Stimulated activated CD8-positive, alpha-beta memory T cell treated with anti-CD3 and anti-CD28 coated beads, Interleukin-7, amount 100 ng/mL, for 4 hours (primary cell): Measurements from ENCODE around the gene SPATS1.
"Not testable (repeated sequence)": the region's sequence is repeated elsewhere in the genome, so short reads cannot be mapped to it uniquely, and the experiment has no call there.

ENCODE experiments used
- DNase-seq, 2 donors: peaks; one replicate each; pipeline ENCODE4 v3.0.0-alpha.2; 2020; ENCODE audit warnings: low read depth in 2 of 2

Gene SPATS1

GRCh38 chr6:44311304-44311703 lies 31.1 kb upstream of the SPATS1 start:
- no peak for DNase-seq

GRCh38 chr6:44311767-44312166 lies 30.7 kb upstream of the SPATS1 start:
- no peak for DNase-seq

- DNase-seq, result peak; percentile 82 to 85
Observed at GRCh38 chr6:44312901-44313788, 29.3 kb upstream of the SPATS1 start, which contains the start of gene AARS2. TSS of gene AARS2 (minus strand) at chr6:44313347. CDS start at chr6:44313323, 24 bp downstream.

GRCh38 chr6:44314657-44315056 lies 27.8 kb upstream of the SPATS1 start:
- not testable (repeated sequence) for DNase-seq

GRCh38 chr6:44315516-44315915 lies 26.9 kb upstream of the SPATS1 start:
- DNase-seq, result no peak

- no peak for DNase-seq
Observed at GRCh38 chr6:44315951-44316350, 26.5 kb upstream of the SPATS1 start.

- DNase-seq, result no peak
Observed at GRCh38 chr6:44316481-44316880, 26.0 kb upstream of the SPATS1 start.

GRCh38 chr6:44317136-44317631 lies 25.3 kb upstream of the SPATS1 start:
- DNase-seq, result not testable (repeated sequence)

- no peak for DNase-seq
Observed at GRCh38 chr6:44321210-44321609, 21.2 kb upstream of the SPATS1 start.

GRCh38 chr6:44327096-44327495 lies 15.4 kb upstream of the SPATS1 start:
- no peak for DNase-seq

GRCh38 chr6:44327760-44328159 lies 14.7 kb upstream of the SPATS1 start:
- DNase-seq, result no peak

GRCh38 chr6:44328203-44328602 lies 14.2 kb upstream of the SPATS1 start:
- DNase-seq, result not testable (repeated sequence)

GRCh38 chr6:44329858-44330257 lies 12.6 kb upstream of the SPATS1 start:
- DNase-seq, result no peak

GRCh38 chr6:44332585-44332984 lies 9.9 kb upstream of the SPATS1 start:
- no peak for DNase-seq

GRCh38 chr6:44333273-44333919 lies 9.1 kb upstream of the SPATS1 start:
- no peak for DNase-seq

- no peak for DNase-seq
Observed at GRCh38 chr6:44333942-44334341, 8.5 kb upstream of the SPATS1 start.

GRCh38 chr6:44335631-44336030 lies 6.8 kb upstream of the SPATS1 start:
- DNase-seq, result no peak

GRCh38 chr6:44338228-44339122 lies 4.0 kb upstream of the SPATS1 start:
- DNase-seq, result peak; percentile 29 to 46

GRCh38 chr6:44339301-44339700 lies 3.1 kb upstream of the SPATS1 start:
- no peak for DNase-seq

GRCh38 chr6:44339763-44340625 lies 2.5 kb upstream of the SPATS1 start:
- DNase-seq, result no peak
